Measurements from ENCODE around the gene MARCHF2.

The MARCHF2 gene

DNA sequence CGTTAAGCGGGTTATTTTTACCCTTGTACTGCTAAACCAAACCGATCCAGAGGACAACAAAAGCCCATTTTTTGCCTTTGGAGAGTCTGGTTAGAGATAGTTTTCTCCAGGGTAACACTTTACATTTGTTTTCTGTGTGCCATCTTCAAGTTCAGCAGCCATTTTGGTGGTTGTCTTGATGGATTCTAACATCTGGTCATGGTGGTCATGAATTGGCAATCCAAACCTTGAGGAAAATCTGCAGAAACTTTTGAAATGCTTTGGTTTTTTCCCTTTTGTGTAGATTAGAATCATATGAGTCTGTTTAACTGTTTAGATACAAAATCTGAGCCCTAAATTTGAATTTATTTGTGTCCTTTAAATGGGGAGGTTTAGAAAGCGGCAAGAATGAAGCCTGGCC is 48.3 kb downstream of the MARCHF2 start:
- DNase-seq: no peak
- H3K4me1 ChIP-seq (ENCODE audit: control extremely low read depth in 1 of 4, control insufficient read depth in 4 of 4, insufficient read depth in 4 of 4, low read length in 3 of 4): peaks cover 0 to 3% (median under 1%) of the 10 kb centered on the region in 4 experiments
- peaks cover 41 to 97% (median 60%) of the 10 kb centered on the region in 4 experiments for H3K36me3 ChIP-seq (ENCODE audit: control insufficient read depth in 4 of 4, insufficient read depth in 4 of 4, low read length in 3 of 4)
- H3K27me3 ChIP-seq (replicated peaks in 2 of 5; ENCODE audit: control insufficient read depth in 4 of 5, insufficient read depth in 5 of 5, low read length in 4 of 5): no peaks in the 10 kb centered on the region
- no peaks in the 10 kb centered on the region for H3K9me3 ChIP-seq (ENCODE audit: control extremely low read depth in 1 of 5, control insufficient read depth in 4 of 5, insufficient read depth in 2 of 5, low read depth in 1 of 5, low read length in 4 of 5)
- WGBS (ENCODE audit: insufficient coverage): 81% methylated on average over 3 of the region's 4 CpGs
- ChIA-PET POLR2A (interaction anchor here (1.5 kb wide), 1 partner anchor 17 kb away, joined by 3 read pairs; no protein-coding TSS in a partner anchor), CTCF (interaction anchor here (0.7 kb wide), 1 partner anchor 10 kb away, joined by 3 read pairs; no protein-coding TSS in a partner anchor)
- no peak overlapping the region for H3K27ac ChIP-seq (ENCODE audit: insufficient read depth in 1 of 2, low read depth in 1 of 2, low read length in 2 of 2, poor library complexity in 1 of 2, severe bottlenecking in 2 of 2)
- H3K4me3 ChIP-seq (ENCODE audit: control insufficient read depth in 1 of 7, extremely low read depth in 1 of 7, insufficient read depth in 4 of 7, low read depth in 2 of 7, low read length in 6 of 7): no peak overlapping the region

DNA sequence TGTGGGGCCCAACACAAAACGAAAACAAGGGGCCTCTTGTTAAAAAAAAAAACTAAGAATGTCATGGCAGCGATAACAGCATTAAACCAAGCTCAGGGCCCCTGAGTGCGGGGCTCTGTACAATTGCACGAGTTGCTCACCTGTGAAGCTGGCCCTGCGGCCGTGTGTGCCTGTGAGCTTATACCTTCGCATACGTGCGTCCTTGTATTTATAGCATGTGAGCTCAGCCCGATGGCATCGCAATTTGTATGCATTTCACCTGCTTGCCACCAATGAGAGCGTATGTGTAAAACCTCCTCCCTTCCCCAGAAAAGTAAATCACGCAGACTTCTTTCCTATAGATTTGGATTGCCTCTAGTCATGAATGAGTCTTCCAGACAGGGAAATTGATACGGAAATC is 48.8 kb downstream of the MARCHF2 start:
- DNase-seq: no peak
- ChIA-PET CTCF (interaction anchor here (0.7 to 1.5 kb wide), 3 partner anchors 10 to 108 kb away, joined by 3 to 8 read pairs (median 4); no protein-coding TSS in a partner anchor), POLR2A (interaction anchor here (0.6 to 1.5 kb wide), 2 partner anchors 17 to 42 kb away, joined by 3 read pairs; no protein-coding TSS in a partner anchor)
- WGBS (ENCODE audit: insufficient coverage): 98% methylated on average over 13 of the region's 14 CpGs
- Histone ChIP-seq H3K36me3 (ENCODE audit: control insufficient read depth in 4 of 4, insufficient read depth in 4 of 4, low read length in 3 of 4) (peaks cover 41 to 95% (median 59%) of the 10 kb centered on the region in 4 experiments), H3K4me3 (ENCODE audit: control insufficient read depth in 1 of 7, extremely low read depth in 1 of 7, insufficient read depth in 4 of 7, low read depth in 2 of 7, low read length in 6 of 7) (no peak overlapping the region), H3K27ac (ENCODE audit: insufficient read depth in 1 of 2, low read depth in 1 of 2, low read length in 2 of 2, poor library complexity in 1 of 2, severe bottlenecking in 2 of 2) (no peak overlapping the region), H3K9me3 (ENCODE audit: control extremely low read depth in 1 of 5, control insufficient read depth in 4 of 5, insufficient read depth in 2 of 5, low read depth in 1 of 5, low read length in 4 of 5) (no peaks in the 10 kb centered on the region), H3K27me3 (replicated peaks in 2 of 5; ENCODE audit: control insufficient read depth in 4 of 5, insufficient read depth in 5 of 5, low read length in 4 of 5) (no peaks in the 10 kb centered on the region), H3K4me1 (ENCODE audit: control extremely low read depth in 1 of 4, control insufficient read depth in 4 of 4, insufficient read depth in 4 of 4, low read length in 3 of 4) (peaks cover 0 to 3% (median under 1%) of the 10 kb centered on the region in 4 experiments)

DNA sequence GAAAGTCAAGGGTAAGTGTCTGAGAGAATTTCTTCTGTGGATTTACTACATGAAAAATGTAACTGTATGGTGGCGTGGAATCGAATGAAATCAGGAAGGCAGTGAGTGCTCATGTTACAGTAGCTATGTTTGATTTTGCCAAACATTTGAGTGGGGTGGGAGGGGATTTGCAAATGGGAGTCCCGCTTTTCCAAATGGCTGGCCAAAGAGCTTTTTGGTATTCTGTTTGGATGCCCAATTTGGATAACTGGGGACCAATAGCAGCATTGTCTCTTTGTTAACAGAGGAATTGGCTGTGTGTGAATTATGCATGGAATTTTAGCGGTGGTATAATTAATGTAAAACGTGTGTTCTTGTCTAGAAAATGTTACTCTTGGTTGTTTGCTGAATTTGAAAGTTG is 49.5 kb downstream of the MARCHF2 start:
- H3K27me3 ChIP-seq (replicated peaks in 2 of 5; ENCODE audit: control insufficient read depth in 4 of 5, insufficient read depth in 5 of 5, low read length in 4 of 5): no peaks in the 10 kb centered on the region
- H3K4me3 ChIP-seq (ENCODE audit: control insufficient read depth in 1 of 7, extremely low read depth in 1 of 7, insufficient read depth in 4 of 7, low read depth in 2 of 7, low read length in 6 of 7): no peak overlapping the region
- no peak for DNase-seq
- H3K4me1 ChIP-seq (ENCODE audit: control extremely low read depth in 1 of 4, control insufficient read depth in 4 of 4, insufficient read depth in 4 of 4, low read length in 3 of 4): peaks cover 0 to 3% (median under 1%) of the 10 kb centered on the region in 4 experiments
- no peaks in the 10 kb centered on the region for H3K9me3 ChIP-seq (ENCODE audit: control extremely low read depth in 1 of 5, control insufficient read depth in 4 of 5, insufficient read depth in 2 of 5, low read depth in 1 of 5, low read length in 4 of 5)
- H3K36me3 ChIP-seq (ENCODE audit: control insufficient read depth in 4 of 4, insufficient read depth in 4 of 4, low read length in 3 of 4): peaks cover 39 to 95% (median 60%) of the 10 kb centered on the region in 4 experiments
- POLR2A ChIA-PET: interaction anchor here (0.6 to 1.5 kb wide), 2 partner anchors 18 to 42 kb away, joined by 3 read pairs; no protein-coding TSS in a partner anchor
- CTCF ChIA-PET: interaction anchor here (0.6 to 1.5 kb wide), 3 partner anchors 16 to 108 kb away, joined by 3 to 8 read pairs (median 4); no protein-coding TSS in a partner anchor
- WGBS (ENCODE audit: insufficient coverage): 94% methylated on average over 5 of the region's 5 CpGs
- no peak overlapping the region for H3K27ac ChIP-seq (ENCODE audit: insufficient read depth in 1 of 2, low read depth in 1 of 2, low read length in 2 of 2, poor library complexity in 1 of 2, severe bottlenecking in 2 of 2)

DNA sequence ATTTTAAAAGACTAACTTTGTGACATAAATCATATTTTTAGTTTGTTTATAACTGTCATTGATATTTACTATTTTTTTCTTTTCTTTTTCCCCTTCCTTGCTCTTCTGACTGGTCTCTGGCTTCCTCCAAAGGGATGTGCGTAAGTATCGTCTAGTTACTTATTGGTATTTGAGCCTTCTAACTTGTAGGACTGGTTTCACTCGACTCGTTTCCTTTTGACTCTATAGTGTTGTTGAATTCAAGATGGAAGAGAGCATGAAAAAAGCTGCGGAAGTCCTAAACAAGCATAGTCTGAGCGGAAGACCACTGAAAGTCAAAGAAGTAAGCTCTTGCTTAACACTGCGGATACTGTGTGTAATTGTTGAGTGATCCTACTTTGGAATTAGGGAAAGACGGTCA is 50.3 kb downstream of the MARCHF2 start:
- no peak for DNase-seq
- ChIA-PET POLR2A (no interaction called here), CTCF (interaction anchor here (1.5 kb wide), 1 partner anchor 16 kb away, joined by 8 read pairs; no protein-coding TSS in a partner anchor)
- no peaks in the 10 kb centered on the region for H3K27me3 ChIP-seq (replicated peaks in 2 of 5; ENCODE audit: control insufficient read depth in 4 of 5, insufficient read depth in 5 of 5, low read length in 4 of 5)
- H3K9me3 ChIP-seq (ENCODE audit: control extremely low read depth in 1 of 5, control insufficient read depth in 4 of 5, insufficient read depth in 2 of 5, low read depth in 1 of 5, low read length in 4 of 5): no peaks in the 10 kb centered on the region
- peaks cover 0 to 1% (median under 1%) of the 10 kb centered on the region in 4 experiments for H3K4me1 ChIP-seq (ENCODE audit: control extremely low read depth in 1 of 4, control insufficient read depth in 4 of 4, insufficient read depth in 4 of 4, low read length in 3 of 4)
- WGBS (ENCODE audit: insufficient coverage): 98% methylated on average over 6 of the region's 8 CpGs
- H3K27ac ChIP-seq (ENCODE audit: insufficient read depth in 1 of 2, low read depth in 1 of 2, low read length in 2 of 2, poor library complexity in 1 of 2, severe bottlenecking in 2 of 2): no peak overlapping the region
- no peak overlapping the region for H3K4me3 ChIP-seq (ENCODE audit: control insufficient read depth in 1 of 7, extremely low read depth in 1 of 7, insufficient read depth in 4 of 7, low read depth in 2 of 7, low read length in 6 of 7)
- peaks cover 45 to 93% (median 62%) of the 10 kb centered on the region in 4 experiments for H3K36me3 ChIP-seq (ENCODE audit: control insufficient read depth in 4 of 4, insufficient read depth in 4 of 4, low read length in 3 of 4)

DNA sequence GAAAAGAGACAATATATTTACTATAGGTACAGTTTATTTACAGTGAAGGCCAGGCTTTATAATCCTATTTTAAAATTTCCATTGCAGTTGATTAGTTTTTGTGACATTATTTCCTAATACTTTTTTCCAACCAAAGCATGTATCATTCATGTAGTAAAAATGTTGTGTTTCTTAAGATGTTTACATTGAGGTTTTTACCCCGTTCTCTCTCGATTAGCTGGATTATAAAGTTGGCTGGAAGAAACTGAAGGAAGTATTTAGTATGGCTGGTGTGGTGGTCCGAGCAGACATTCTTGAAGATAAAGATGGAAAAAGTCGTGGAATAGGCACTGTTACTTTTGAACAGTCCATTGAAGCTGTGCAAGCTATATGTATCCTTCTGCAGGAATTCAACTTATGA is 52.9 kb downstream of the MARCHF2 start:
- Histone ChIP-seq H3K27me3 (replicated peaks in 2 of 5; ENCODE audit: control insufficient read depth in 4 of 5, insufficient read depth in 5 of 5, low read length in 4 of 5) (no peaks in the 10 kb centered on the region), H3K9me3 (ENCODE audit: control extremely low read depth in 1 of 5, control insufficient read depth in 4 of 5, insufficient read depth in 2 of 5, low read depth in 1 of 5, low read length in 4 of 5) (no peaks in the 10 kb centered on the region), H3K4me1 (ENCODE audit: control extremely low read depth in 1 of 4, control insufficient read depth in 4 of 4, insufficient read depth in 4 of 4, low read length in 3 of 4) (no peaks in the 10 kb centered on the region), H3K4me3 (ENCODE audit: control insufficient read depth in 1 of 7, extremely low read depth in 1 of 7, insufficient read depth in 4 of 7, low read depth in 2 of 7, low read length in 6 of 7) (no peak overlapping the region), H3K27ac (ENCODE audit: insufficient read depth in 1 of 2, low read depth in 1 of 2, low read length in 2 of 2, poor library complexity in 1 of 2, severe bottlenecking in 2 of 2) (no peak overlapping the region), H3K36me3 (ENCODE audit: control insufficient read depth in 4 of 4, insufficient read depth in 4 of 4, low read length in 3 of 4) (peaks cover 56 to 93% (median 72%) of the 10 kb centered on the region in 4 experiments)
- POLR2A ChIA-PET: interaction anchor here (0.7 kb wide), 1 partner anchor 115 kb away, joined by 3 read pairs; no protein-coding TSS in a partner anchor
- 98% methylated on average over 4 of the region's 4 CpGs for WGBS (ENCODE audit: insufficient coverage)
- CTCF ChIA-PET: interaction anchor here (1.4 kb wide), 1 partner anchor 57 kb away, joined by 3 read pairs; no protein-coding TSS in a partner anchor
- DNase-seq: no peak

DNA sequence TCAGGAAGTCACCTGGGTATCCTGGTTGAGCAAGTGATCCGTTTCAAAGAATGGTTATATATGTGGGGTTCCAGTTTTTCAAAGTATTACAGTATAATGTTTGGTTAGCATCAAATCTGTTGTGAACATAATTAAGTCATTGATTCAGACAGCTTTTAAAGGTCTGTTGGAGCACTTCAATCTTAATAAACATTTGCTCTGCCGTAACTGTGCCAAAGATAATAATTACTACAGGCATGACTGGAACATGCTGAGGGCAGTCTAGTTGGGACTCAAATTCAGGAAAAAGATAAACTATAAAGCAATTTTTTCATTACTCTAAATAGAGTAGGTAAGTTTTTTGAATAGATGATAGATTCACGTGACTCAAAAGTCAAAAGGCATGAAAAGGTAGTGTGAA is 55.0 kb downstream of the MARCHF2 start:
- H3K4me3 ChIP-seq (ENCODE audit: control insufficient read depth in 1 of 7, extremely low read depth in 1 of 7, insufficient read depth in 4 of 7, low read depth in 2 of 7, low read length in 6 of 7): no peak overlapping the region
- no peaks in the 10 kb centered on the region for H3K9me3 ChIP-seq (ENCODE audit: control extremely low read depth in 1 of 5, control insufficient read depth in 4 of 5, insufficient read depth in 2 of 5, low read depth in 1 of 5, low read length in 4 of 5)
- H3K36me3 ChIP-seq (ENCODE audit: control insufficient read depth in 4 of 4, insufficient read depth in 4 of 4, low read length in 3 of 4): peaks cover 51 to 98% (median 71%) of the 10 kb centered on the region in 4 experiments
- WGBS (ENCODE audit: insufficient coverage): 82% methylated on average over 1 of the region's 3 CpGs
- ChIA-PET POLR2A (interaction anchor here (0.6 kb wide), 1 partner anchor 199 kb away, joined by 4 read pairs; no protein-coding TSS in a partner anchor), CTCF (no interaction called here)
- H3K27ac ChIP-seq (ENCODE audit: insufficient read depth in 1 of 2, low read depth in 1 of 2, low read length in 2 of 2, poor library complexity in 1 of 2, severe bottlenecking in 2 of 2): no peak overlapping the region
- no peak for DNase-seq
- H3K4me1 ChIP-seq (ENCODE audit: control extremely low read depth in 1 of 4, control insufficient read depth in 4 of 4, insufficient read depth in 4 of 4, low read length in 3 of 4): peaks cover 0 to 9% (median 4%) of the 10 kb centered on the region in 4 experiments
- H3K27me3 ChIP-seq (replicated peaks in 2 of 5; ENCODE audit: control insufficient read depth in 4 of 5, insufficient read depth in 5 of 5, low read length in 4 of 5): no peaks in the 10 kb centered on the region

DNA sequence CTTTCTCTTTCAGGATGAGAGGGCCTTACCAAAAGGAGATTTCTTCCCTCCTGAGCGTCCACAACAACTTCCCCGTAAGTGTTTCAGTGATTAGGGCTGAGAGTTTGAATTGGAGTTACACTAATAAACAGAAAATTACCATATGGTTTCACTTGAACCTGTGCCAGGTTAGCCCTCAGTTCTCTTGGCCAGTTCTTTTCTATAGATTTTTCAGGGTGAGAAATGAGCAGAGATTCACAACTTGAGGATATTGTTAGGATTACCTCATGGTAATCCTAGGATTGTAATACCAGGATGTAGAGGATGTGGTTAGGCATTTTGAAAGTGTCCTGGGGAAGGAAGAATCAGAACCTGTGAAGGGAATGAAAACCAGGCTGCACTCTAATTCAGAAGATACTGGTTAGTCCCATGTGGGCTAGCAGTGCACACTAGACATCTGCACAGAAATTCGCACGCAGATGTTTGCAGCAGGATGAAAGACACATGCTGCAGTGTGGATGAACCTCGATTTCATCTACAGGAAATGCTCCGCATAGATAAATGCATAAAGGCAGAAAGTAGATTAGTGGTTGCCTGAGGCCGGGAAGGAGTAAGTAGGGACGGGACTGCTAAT is 55.8 kb downstream of the MARCHF2 start:
- no peak for DNase-seq
- Histone ChIP-seq H3K4me3 (ENCODE audit: control insufficient read depth in 1 of 7, extremely low read depth in 1 of 7, insufficient read depth in 4 of 7, low read depth in 2 of 7, low read length in 6 of 7) (no peak overlapping the region), H3K36me3 (ENCODE audit: control insufficient read depth in 4 of 4, insufficient read depth in 4 of 4, low read length in 3 of 4) (peaks cover 49 to 91% (median 67%) of the 10 kb centered on the region in 4 experiments), H3K27me3 (replicated peaks in 2 of 5; ENCODE audit: control insufficient read depth in 4 of 5, insufficient read depth in 5 of 5, low read length in 4 of 5) (no peaks in the 10 kb centered on the region), H3K9me3 (ENCODE audit: control extremely low read depth in 1 of 5, control insufficient read depth in 4 of 5, insufficient read depth in 2 of 5, low read depth in 1 of 5, low read length in 4 of 5) (no peaks in the 10 kb centered on the region), H3K4me1 (ENCODE audit: control extremely low read depth in 1 of 4, control insufficient read depth in 4 of 4, insufficient read depth in 4 of 4, low read length in 3 of 4) (peaks cover 0 to 16% (median 9%) of the 10 kb centered on the region in 4 experiments), H3K27ac (ENCODE audit: insufficient read depth in 1 of 2, low read depth in 1 of 2, low read length in 2 of 2, poor library complexity in 1 of 2, severe bottlenecking in 2 of 2) (no peak overlapping the region)
- POLR2A ChIA-PET: no interaction called here
- 85% methylated on average over 6 of the region's 8 CpGs for WGBS (ENCODE audit: insufficient coverage)
- CTCF ChIA-PET: no interaction called here

Data from common myeloid progenitor, CD34-positive (primary cell).